ENCODE results near the gene TMEM9.

The TMEM9 gene

GRCh38 chr1:201126832-201127754 is 27.2 kb downstream of the TMEM9 start, which contains the start of gene ASCL5:
Gene ASCL5, minus strand, starts transcription at chr1:201127184. Its CDS starts 11,812 bp downstream, at chr1:201115372.
- Histone ChIP-seq H3K4me1 (ENCODE audit: control insufficient read depth, insufficient read depth, low read length) (peaks cover 4% of the 10 kb centered on the region; the same call in 1 of the 2 replicates), H3K36me3 (ENCODE audit: control insufficient read depth in 2 of 2, insufficient read depth in 1 of 2, low read length in 2 of 2) (no peaks in the 10 kb centered on the region), H3K9me3 (ENCODE audit: control insufficient read depth, insufficient read depth, low read depth, low read length) (no peaks in the 10 kb centered on the region), H3K4me3 (ENCODE audit: low read depth, low read length) (no peak within 1 kb of the TSS), H3K27ac (ENCODE audit: extremely low read depth, low read depth, low read length) (no peak within 1 kb of the TSS)
- CTCF ChIA-PET, result interaction anchor here (0.6 to 4.6 kb wide), 6 partner anchors 8 to 96 kb away, joined by 3 to 22 read pairs (median 4); no protein-coding TSS in a partner anchor
- POLR2A ChIA-PET, result interaction anchor here (1.6 kb wide), 1 partner anchor 111 kb away, joined by 3 read pairs; no protein-coding TSS in a partner anchor
- TF ChIP-seq PRDM1 (tag by site-specific recombination; IDR thresholded peaks at IDR 0.05) (0 out of 2 replicates have a peak, but pooled peaks have one; percentile 29), ZNF302 (tag by site-specific recombination; IDR thresholded peaks at IDR 0.05; ENCODE audit: low read depth) (no peak), ZSCAN16 (tag by site-specific recombination; IDR thresholded peaks at IDR 0.05) (no peak), ZIC2 (tag by site-specific recombination; IDR thresholded peaks at IDR 0.05) (peak; percentile 96), ZNF600 (tag by site-specific recombination; IDR thresholded peaks at IDR 0.05) (peak; percentile 94), PATZ1 (tag by site-specific recombination; IDR thresholded peaks at IDR 0.05) (peak; percentile 61), PRDM4 (tag by site-specific recombination; IDR thresholded peaks at IDR 0.05) (no peak), KLF1 (tag by site-specific recombination; IDR thresholded peaks at IDR 0.05) (peak; percentile 15; the same call in 1 of the 2 replicates), ZNF426 (tag by site-specific recombination; IDR thresholded peaks at IDR 0.05) (no peak), ZNF623 (tag by site-specific recombination; IDR thresholded peaks at IDR 0.05) (0 out of 2 replicates have a peak, but pooled peaks have one; percentile 8), KLF10 (tag by site-specific recombination; IDR thresholded peaks at IDR 0.05) (no peak), ZNF837 (tag by site-specific recombination; IDR thresholded peaks at IDR 0.05) (no peak), TCF7L2 (IDR thresholded peaks at IDR 0.05; ENCODE audit: borderline replicate concordance, low read depth, low read length) (no peak), PRDM6 (tag by site-specific recombination; IDR thresholded peaks at IDR 0.05) (no peak), ZNF629 (tag by site-specific recombination; IDR thresholded peaks at IDR 0.05) (no peak), ZNF2 (tag by site-specific recombination; IDR thresholded peaks at IDR 0.05) (no peak), ZNF398 (tag by site-specific recombination; IDR thresholded peaks at IDR 0.05) (no peak), KLF8 (tag by site-specific recombination; IDR thresholded peaks at IDR 0.05) (no peak), ZNF175 (tag by site-specific recombination; IDR thresholded peaks at IDR 0.05) (no peak), ZNF645 (tag by site-specific recombination; IDR thresholded peaks at IDR 0.05) (no peak), SP3 (tag by site-specific recombination; IDR thresholded peaks at IDR 0.05) (0 out of 2 replicates have a peak, but pooled peaks have one; percentile 17), GLIS1 (tag by site-specific recombination; IDR thresholded peaks at IDR 0.05) (peak; percentile 42), ZNF16 (tag by site-specific recombination; IDR thresholded peaks at IDR 0.05; ENCODE audit: low read depth) (no peak), ZNF335 (tag by site-specific recombination; conservative IDR thresholded peaks at IDR 0.05) (no peak), ZFP3 (tag by site-specific recombination; IDR thresholded peaks at IDR 0.05; ENCODE audit: low read depth) (no peak), PBX3 (CRISPR knock-in tag; IDR thresholded peaks at IDR 0.05) (no peak)

All from HEK293 (cell line).